Panc1 (cell line): Measurements from ENCODE around the gene IDH2. TPM values are rescaled to one million over a fixed set of nuclear protein-coding genes. Genes with fewer than 3 reads are reported as not detected.

Experiments
- ATAC-seq: fragments of 200-7000 bp; cut with Tn5 transposase; 2 replicates; pipeline ENCODE4 v1.9.1; 2020; ENCODE audit warnings: mild to moderate bottlenecking, moderate library complexity
- BruUV-seq: library from RNA; stranded (reverse); fragments of 400-500 nt; replicated peaks from 2 replicates; lab custom pipeline; 2021; lab: Mats Ljungman, UMichigan
- CTCF ChIA-PET: fragments of 300-600 bp; sonication (Branson Sonifier 250); formaldehyde crosslinking; loops from one replicate; lab custom pipeline; 2022; ENCODE audit warnings: antibody characterized with exemption; lab: Charles Lee
- POLR2A ChIA-PET: fragments of 300-600 bp; sonication (Branson Sonifier 250); formaldehyde crosslinking; loops from one replicate; lab custom pipeline; 2022; ENCODE audit warnings: antibody characterized with exemption; lab: Charles Lee
- DNase-seq: peaks from one replicate; pipeline ENCODE4 v3.0.0-alpha.2; 2010; ENCODE audit warnings: low read depth, low spot score
- H3K27ac ChIP-seq: 2 replicates; pipeline ENCODE4 v1.5.1; 2011; ENCODE audit warnings: mild to moderate bottlenecking, low read length, inconsistent platforms
- H3K27me3 ChIP-seq: fragments of 200-500 bp; sonication (Bioruptor generic); 2 replicates; pipeline ENCODE4 v1.6.0; 2014; ENCODE audit warnings: low read length, inconsistent platforms; ENCODE audit not compliant: control insufficient read depth, insufficient read depth
- H3K36me3 ChIP-seq: fragments of 200-500 bp; sonication (Bioruptor generic); 2 replicates; pipeline ENCODE4 v1.5.1; 2014; ENCODE audit warnings: inconsistent platforms, mild to moderate bottlenecking, low read length, moderate library complexity; ENCODE audit not compliant: control insufficient read depth, insufficient read depth
- H3K4me1 ChIP-seq: 2 replicates; pipeline ENCODE4 v1.5.1; 2011; ENCODE audit warnings: inconsistent platforms, mild to moderate bottlenecking, low read length, moderate library complexity; ENCODE audit not compliant: control insufficient read depth, insufficient read depth
- H3K4me3 ChIP-seq, 2 experiments: 2 replicates each; pipeline ENCODE4 v1.5.1; 2011 to 2012; ENCODE audit warnings: low read depth in 2 of 2, low read length in 2 of 2, mild to moderate bottlenecking in 2 of 2, inconsistent platforms in 1 of 2, moderate library complexity in 1 of 2
- H3K9me3 ChIP-seq: fragments of 200-500 bp; sonication (Bioruptor generic); 2 replicates; pipeline ENCODE4 v1.5.1; 2014; ENCODE audit warnings: low read depth, mild to moderate bottlenecking, inconsistent platforms, low read length, moderate library complexity; ENCODE audit not compliant: control insufficient read depth, insufficient read depth
- CTCF ChIP-seq: fragments of 450-650 bp; IDR thresholded peaks from 2 replicates; pipeline ENCODE4 v1.5.1; 2017; ENCODE audit warnings: mild to moderate bottlenecking
- POLR2AphosphoS5 ChIP-seq: IDR thresholded peaks from 2 replicates; pipeline ENCODE4 v1.6.1; 2012; ENCODE audit warnings: mild to moderate bottlenecking, low read depth, low read length, moderate library complexity
- REST ChIP-seq, 2 experiments: IDR thresholded peaks; 2 replicates each; pipeline ENCODE4 v1.6.1; 2011 to 2012; ENCODE audit warnings: low read depth in 2 of 2, control low read depth in 1 of 2, low read length in 1 of 2, mild to moderate bottlenecking in 1 of 2, moderate library complexity in 1 of 2; ENCODE audit not compliant: insufficient read depth in 1 of 2
- SIN3A ChIP-seq: IDR thresholded peaks from 2 replicates; pipeline ENCODE4 v1.6.1; 2012; ENCODE audit warnings: low read depth, mild to moderate bottlenecking, low read length, moderate library complexity, borderline replicate concordance; ENCODE audit not compliant: insufficient read depth
- TCF7L2 ChIP-seq: IDR thresholded peaks from 2 replicates; pipeline ENCODE4 v1.6.1; 2011; ENCODE audit warnings: mild to moderate bottlenecking, low read depth, low read length, inconsistent platforms
- in situ Hi-C: cut with HindIII; loops from 2 replicates; pipeline ENCODE4 v1.10.0; 2016; ENCODE audit warnings: low sequenced_read_pairs, low pct_unique_long_range_greater_than_20kb
- intact Hi-C: fragments of 100-400 bp; cut with micrococcal nuclease; formaldehyde crosslinking; loops from one replicate; pipeline ENCODE4 v1.10.0; 2022; ENCODE audit not compliant: unreplicated experiment
- total RNA-seq: library from RNA; stranded (reverse); gene quantifications from one replicate; pipeline ENCODE4 v1.2.1, GENCODE V29; 2021; ENCODE audit not compliant: unreplicated experiment

Gene IDH2
- total RNA-seq, 1 experiment from 2014 or later: 197 TPM

- no peaks in the 10 kb centered on the region for H3K27me3 ChIP-seq
- H3K4me3 ChIP-seq: no peak overlapping the region
- TF ChIP-seq TCF7L2 (no peak), CTCF (no peak), SIN3A (no peak), POLR2AphosphoS5 (no peak), REST (IDR thresholded peaks at IDR 0.05; ENCODE audit: insufficient read depth in 1 of 2, low read depth in 2 of 2, low read length in 1 of 2) (no peak)
- no peaks in the 10 kb centered on the region for H3K4me1 ChIP-seq
- ATAC-seq (no peak), DNase-seq (no peak)
- CTCF ChIA-PET: no interaction called here
- intact Hi-C loops: loop anchor here (5.0 to 10.0 kb wide), 3 partner anchors 72 to 329 kb away; partner anchors contain the start of gene ZNF710
- BruUV-seq: no TSS peak
- no peaks in the 10 kb centered on the region for H3K9me3 ChIP-seq
- in situ Hi-C loops: no loop called here
- POLR2A ChIA-PET: interaction anchor here (0.7 kb wide), 2 partner anchors 77 to 230 kb away, joined by 3 to 9 read pairs; no protein-coding TSS in a partner anchor
- H3K36me3 ChIP-seq: no peaks in the 10 kb centered on the region
- H3K27ac ChIP-seq: no peak overlapping the region
Observed at GRCh38 chr15:90074023-90074422, 28.2 kb downstream of the IDH2 start.

- H3K4me3 ChIP-seq: no peak overlapping the region
- CTCF ChIA-PET: no interaction called here
Observed at GRCh38 chr15:90072978-90073640, 29.2 kb downstream of the IDH2 start.

More at GRCh38 chr15:90072978-90073640, 29.2 kb downstream of the IDH2 start:
- in situ Hi-C loops (no loop called here), intact Hi-C loops (loop anchor here (5.0 to 10.0 kb wide), 3 partner anchors 71 to 328 kb away; partner anchors contain the start of gene ZNF710)
- Histone ChIP-seq H3K9me3 (no peaks in the 10 kb centered on the region), H3K36me3 (no peaks in the 10 kb centered on the region), H3K27me3 (no peaks in the 10 kb centered on the region), H3K27ac (no peak overlapping the region), H3K4me1 (no peaks in the 10 kb centered on the region)
- ATAC-seq (no peak; the same call in 1 of the 2 replicates), DNase-seq (no peak)
- TF ChIP-seq REST (IDR thresholded peaks at IDR 0.05; ENCODE audit: insufficient read depth in 1 of 2, low read depth in 2 of 2, low read length in 1 of 2): no peak
- no peak for TF ChIP-seq SIN3A
- no peak for TF ChIP-seq POLR2AphosphoS5
- TF ChIP-seq TCF7L2: no peak
- no peak for TF ChIP-seq CTCF
- POLR2A ChIA-PET: interaction anchor here (0.7 kb wide), 1 partner anchor 76 kb away, joined by 9 read pairs; no protein-coding TSS in a partner anchor
- no TSS peak for BruUV-seq
